ENCODE results near the gene GNAS.

DNA sequence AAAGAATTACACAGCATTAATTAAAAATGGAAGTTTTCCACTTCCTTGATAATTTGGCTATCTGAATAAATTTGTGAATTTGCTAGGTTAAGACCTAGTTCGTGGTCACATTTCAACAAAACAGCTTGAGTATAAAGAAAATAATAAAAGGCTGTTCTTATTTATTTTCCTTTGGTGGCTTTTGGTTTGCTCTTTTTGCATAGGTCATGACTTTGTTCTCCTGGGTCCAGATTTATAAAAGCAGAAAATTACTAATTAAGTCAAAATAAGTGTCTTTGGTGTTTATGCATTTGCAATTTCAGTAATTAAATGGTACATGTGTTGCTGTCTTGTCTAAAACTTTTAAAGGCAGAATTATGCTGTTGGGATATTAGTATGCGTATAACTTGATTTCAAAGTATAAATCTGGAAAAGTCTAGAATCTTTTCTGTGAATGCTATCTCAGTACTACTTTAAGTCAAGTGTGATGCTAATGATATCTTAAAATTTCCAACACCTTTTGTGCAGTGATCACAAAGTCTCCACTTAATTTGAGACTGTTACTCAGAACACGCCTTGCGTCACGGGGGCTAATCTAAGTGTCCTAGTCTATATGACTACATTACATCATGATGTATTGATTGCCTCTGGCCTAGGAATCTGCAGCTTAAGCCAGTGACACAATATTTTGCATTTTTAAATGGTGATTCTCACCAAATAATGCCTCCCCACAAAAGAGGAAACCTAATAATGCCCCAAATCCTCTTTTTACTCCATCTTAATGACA lies 41.0 kb downstream of the GNAS start:
- TF ChIP-seq, protein P1, sequence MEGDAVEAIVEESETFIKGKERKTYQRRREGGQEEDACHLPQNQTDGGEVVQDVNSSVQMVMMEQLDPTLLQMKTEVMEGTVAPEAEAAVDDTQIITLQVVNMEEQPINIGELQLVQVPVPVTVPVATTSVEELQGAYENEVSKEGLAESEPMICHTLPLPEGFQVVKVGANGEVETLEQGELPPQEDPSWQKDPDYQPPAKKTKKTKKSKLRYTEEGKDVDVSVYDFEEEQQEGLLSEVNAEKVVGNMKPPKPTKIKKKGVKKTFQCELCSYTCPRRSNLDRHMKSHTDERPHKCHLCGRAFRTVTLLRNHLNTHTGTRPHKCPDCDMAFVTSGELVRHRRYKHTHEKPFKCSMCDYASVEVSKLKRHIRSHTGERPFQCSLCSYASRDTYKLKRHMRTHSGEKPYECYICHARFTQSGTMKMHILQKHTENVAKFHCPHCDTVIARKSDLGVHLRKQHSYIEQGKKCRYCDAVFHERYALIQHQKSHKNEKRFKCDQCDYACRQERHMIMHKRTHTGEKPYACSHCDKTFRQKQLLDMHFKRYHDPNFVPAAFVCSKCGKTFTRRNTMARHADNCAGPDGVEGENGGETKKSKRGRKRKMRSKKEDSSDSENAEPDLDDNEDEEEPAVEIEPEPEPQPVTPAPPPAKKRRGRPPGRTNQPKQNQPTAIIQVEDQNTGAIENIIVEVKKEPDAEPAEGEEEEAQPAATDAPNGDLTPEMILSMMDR (IDR thresholded peaks at IDR 0.05): no peak
- TF ChIP-seq POLR2A (IDR thresholded peaks at IDR 0.05) (no peak), POLR2AphosphoS5 (IDR thresholded peaks at IDR 0.05; ENCODE audit: insufficient read depth in 1 of 2, low read depth in 1 of 2) (no peak)

All from vagina (tissue), 2 donors.